Fibroblast of skin of abdomen (primary cell): ENCODE measurements around the gene POLD4.

Experiments used
- DNase-seq: peaks from one replicate; pipeline ENCODE4 v3.0.0-alpha.2; 2013

POLD4 gene

DNA sequence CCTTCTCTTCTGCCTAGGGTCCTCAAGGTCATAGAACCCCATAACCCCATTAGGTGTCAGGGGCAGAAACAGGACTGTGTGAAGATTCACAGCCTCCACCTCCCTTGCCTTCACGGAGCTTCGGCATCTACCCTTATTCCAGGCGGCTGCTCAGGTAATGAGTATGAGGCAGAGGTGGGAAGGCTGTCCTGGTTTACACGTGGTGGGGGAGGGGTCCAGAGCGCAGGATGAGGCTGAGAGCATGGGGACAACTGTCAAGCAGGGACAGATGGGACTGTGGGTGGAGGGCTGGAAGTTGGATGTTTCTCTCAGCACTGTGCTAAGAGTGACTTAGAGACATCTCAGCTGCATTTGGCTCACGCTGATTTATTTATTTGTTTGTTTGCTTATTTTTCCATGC is 34.2 kb upstream of the POLD4 start:
- DNase-seq = no peak

DNA sequence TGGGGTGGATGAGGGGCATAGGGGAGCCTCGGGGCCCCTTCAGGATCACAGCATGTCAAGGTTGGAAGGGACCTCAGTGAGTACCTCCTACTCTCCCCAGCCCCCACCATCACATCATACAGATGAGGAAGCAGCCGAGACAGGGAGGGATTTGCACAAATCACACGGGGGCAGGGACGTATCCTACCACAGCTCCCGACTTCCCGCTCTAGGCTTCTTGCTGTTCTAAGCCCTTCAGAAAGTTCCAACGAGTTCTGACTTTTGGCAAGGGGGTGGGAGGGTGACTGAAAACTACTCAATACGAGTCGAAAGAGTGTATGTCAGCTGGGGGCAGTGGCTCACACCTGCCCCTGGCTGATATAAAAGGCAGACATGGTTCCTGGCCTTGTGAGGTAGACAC is 33.7 kb upstream of the POLD4 start:
- DNase-seq = no peak

DNA sequence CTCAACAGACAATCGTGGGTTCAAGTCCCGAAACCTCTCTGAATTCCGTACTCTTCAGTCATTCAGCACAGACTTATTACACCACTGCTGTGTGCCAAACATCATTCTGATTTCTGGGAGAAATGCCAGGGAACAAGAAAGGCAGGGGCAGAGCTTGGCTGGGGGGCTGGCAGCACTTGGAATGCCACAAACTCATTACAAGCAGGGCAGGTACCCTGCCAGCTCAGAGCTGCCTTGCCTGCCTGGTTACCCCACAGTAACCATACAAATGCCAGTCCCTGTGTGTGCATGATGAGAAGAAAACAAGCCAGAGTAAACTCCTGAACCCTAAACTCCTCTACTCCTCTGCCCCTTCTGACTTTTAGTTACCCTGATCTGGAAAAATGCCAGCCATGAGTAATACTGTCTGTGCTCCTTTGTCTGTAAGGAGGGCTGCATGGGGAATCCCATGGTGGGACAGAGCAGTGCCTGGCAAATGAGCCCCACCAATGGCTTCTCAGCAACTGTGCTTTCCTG is 31.6 kb upstream of the POLD4 start:
- peak; percentile 52 for DNase-seq

DNA sequence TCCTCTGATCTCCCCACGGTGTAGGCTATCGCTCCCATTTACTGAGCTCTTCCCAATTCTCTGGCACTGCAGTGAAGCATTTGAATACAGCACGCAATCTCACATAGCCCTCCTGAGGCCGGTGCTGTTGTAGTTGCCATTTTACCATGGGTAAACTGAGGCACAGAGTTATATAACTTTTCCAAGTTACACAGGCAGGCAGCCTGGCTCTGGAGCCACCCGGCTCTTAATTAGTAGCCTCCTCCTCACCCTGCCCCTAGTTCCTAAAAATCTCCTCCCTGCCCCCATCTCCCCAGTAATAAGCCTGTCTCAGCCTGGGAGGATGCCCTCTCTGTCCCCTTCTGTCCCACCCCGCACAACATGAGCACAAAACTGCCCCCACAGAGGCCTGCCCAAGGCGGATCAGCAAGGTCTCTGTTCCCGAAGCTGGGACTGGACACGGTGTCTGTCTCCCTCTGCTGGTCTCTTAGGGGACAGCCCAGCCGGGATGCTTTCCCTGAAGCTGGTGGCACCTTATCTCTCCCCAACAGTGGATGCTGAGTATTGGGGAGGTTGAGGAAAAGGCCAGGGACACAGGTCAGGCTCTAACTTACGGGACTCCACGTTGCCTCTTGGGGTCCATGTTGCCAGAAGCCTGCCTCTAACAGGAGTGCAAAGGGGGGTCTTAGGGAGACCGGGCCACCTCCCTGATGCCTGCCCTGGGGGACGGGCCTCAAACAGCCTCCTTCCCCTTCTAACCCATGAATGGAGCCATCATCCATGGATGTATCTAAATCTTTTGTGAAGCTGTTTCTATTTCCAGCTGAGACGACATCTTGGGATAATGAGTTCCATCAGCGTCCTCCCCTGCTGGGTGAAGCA is 29.2 kb upstream of the POLD4 start:
- DNase-seq = peak; percentile 73

DNA sequence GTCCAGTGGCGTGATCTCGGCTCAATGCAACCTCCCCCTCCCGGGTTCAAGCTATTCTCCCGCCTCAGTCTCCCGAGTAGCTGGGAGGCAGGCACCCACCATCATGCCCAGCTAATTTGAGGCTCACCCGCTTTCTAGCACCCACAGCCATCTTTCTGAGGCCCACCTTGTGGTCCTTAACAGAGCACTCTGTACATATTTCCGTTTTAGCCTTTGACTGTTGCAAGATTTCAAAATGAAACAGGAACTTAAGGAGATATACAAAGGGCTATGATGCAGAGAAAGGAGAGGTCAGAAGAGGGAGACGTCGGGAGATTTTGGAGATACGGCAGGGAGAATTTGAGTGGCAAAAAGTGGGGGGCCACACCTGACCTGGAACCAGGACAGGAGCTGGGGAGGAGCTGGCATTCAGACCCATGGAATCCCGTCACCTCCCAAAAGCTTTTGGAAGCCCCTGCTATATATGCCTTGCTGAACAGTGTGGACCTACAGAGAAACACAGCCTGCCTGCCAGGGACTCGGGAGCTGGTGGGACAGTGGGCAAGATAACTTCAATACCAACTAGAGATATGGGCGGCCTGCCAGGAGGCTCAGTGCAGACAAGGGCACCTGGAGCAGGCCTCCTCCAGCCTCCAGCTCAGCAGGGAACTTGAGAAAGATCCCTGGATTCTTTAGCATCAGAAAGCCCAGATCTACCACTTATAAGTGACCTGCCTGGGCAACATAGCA is 28.1 kb upstream of the POLD4 start:
- no peak for DNase-seq

DNA sequence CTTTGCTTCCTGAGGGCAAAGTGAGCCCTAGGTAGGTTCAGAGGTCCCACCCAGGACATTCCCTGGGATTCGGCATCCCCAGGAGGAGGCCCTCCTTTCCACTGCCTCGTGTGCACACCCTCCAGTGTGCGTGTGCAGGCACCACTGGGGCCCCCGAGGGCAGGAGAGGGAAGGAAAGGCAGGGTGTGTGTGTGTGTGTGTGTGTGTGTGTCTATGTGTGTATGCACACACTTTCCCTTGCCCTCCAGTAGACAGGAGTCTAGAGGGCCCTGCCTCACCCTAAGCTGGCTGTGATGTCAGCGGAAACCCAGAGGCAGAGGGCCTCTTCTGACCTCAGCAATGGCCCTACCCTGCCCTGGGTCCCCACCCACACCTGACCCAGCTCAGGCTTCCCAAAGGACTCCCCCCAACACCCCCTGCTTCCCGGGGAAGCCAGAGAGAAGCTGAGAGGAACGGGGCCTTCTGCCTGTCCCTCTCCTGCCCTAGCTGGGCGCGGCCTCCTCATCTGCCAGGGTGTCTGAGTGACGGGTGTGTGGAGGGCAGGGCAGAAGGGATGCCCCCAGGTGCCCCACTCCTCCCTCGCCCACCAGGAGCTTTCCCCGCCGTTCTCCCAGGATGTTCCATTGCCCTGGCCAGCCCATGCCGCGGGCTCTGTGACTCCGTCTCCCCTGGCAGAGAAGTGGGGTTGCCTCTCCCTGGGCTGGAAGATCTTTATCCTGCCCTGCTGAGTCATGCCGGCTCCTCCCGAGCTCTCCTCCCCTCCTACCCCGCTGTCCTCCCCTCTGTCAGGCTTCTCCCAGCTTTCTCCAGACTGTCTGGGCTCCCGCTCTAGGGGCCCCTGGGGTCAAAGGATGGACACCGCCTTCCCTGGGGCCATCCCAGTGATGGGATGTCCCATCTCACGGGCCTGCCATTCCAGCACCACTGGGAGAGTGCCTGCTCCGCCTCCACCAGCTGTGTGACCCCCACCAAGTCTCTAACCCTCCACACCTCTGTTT is 26.0 kb upstream of the POLD4 start:
- DNase-seq = peak; percentile 49

DNA sequence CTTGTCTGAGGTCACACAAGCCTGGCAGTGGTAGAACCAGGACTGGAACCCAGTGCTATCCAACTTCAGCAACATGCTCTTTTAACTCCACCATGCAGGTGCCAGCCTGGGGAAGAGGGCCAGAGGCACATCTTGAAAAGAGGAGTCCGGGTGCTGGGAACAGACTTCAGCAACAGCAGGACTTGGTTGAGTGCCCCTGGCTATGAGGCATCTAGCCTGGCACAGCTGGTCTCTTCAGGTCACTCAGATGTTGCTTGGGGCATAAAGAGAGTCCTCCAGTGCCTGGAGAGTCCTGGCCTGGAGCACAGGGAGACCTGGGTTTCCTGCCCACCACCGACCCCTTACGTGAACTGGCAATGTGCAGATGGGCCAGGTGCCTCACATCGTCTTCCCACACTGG is 25.2 kb upstream of the POLD4 start:
- DNase-seq = no peak

DNA sequence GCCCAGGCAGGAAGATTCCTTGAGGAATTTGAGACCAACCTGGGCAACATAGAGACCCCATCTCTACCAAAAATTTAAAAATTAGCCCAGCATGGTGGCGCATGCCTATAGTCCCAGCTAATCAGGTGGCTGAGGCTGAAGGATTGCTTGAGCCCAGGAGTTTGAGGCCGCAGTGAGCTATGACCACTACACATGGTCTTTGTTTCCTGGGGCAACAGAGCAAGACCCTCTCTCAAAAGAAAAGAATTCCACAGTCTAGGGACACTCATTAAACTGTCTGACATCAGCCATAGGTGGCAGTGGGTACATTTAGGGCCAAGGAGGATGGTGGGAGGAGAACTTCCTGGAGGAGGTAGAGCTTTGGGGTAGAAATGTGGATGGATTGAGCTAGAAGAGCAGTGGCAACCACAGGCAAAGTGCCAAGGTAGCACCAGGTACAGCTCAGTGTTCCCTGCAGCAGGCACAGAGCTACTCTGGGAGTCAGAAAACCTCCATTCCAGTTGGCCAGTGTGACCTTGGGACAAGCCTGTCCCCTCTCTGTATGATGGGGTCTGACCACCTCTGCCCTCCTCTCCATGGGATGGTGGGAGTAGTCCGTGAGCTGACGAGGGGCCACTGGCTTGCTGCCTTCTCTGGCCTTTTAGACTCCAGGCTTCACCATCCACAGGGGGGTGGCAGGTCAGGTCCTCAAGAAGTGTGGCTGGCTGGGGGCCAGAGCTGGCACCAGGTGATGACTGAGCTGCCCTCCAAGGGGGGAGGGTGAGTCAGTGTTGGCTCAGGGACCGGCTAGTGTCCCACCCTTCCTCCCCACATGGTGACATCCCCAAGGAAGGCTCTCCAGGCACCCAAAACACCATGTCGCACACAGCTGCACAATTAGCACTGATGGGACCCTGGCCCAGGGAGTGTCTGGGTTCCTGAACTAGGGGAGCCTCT is 23.8 kb upstream of the POLD4 start:
- DNase-seq = no peak

DNA sequence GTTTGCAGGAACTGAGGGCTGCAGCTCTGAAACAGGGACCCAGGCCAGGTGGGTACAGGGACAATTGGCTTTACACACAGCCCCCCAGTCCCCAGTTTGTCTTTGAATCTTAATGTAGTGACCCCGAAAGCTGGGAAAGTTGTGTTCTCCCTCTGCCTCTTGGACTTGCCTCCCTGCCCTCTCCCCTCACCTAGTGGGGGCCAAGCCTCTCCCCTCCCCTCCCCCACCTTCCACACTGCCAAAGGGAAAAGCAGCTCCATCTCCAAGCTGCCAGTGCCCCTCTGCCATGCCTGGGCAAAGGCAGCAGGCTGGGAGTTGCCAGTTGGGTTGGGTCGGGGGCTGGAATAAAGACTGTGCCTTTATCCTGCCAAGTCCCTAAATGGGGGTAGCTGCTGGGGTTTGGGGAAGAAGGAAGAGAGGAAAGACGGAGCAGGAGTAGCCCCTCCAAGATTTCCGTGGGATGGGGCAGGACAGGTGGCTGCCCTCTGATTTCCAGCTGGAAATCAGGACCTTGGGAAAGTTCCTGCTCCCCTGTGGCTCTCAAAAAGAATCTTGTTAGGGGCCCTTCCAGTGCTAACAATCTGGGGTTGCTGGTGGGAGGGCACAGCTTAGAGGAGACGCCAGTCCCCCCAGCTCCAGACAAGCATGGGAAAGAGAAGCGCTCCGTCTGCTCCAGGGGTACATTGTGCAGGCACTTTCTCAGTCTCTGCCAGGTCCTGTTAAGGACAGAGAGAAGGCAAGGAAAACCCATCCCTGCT is 22.9 kb upstream of the POLD4 start:
- DNase-seq = no peak

DNA sequence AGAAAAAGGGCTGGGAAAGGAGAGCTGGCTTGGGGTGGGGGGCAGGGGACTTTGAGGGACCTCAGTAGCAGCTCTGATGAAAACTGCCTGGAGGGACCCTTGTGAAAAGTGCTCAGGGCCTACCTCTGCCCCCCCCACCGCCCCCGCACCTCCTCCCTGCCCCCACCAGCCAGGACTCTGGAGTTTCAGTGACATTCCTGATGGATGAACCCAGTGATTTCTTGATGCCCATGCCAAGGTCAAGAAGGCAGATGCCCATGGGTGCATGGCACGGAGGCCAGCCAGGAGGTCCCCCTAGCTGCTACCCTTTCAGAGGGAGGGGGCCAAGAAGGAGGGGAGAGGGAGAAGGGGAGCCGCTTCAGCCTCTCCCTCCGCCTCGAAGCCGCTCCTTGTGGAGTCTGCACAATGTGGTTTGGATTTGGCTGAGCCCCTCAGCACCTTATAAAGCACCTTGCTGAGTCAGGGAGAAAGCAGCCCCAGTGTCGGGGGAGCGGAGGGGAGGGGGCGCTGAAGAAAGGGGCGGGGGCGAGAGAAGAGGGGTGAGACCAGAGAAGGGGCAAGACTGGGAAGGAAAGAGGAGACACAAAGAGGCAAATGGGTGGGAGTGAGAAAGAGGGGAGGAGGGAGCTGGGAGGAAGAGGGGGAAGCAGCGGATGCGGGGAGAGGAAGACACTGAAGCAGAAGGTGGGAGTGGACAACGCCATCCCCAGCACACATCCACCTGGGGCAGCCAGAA is 22.1 kb upstream of the POLD4 start:
- no peak for DNase-seq

DNA sequence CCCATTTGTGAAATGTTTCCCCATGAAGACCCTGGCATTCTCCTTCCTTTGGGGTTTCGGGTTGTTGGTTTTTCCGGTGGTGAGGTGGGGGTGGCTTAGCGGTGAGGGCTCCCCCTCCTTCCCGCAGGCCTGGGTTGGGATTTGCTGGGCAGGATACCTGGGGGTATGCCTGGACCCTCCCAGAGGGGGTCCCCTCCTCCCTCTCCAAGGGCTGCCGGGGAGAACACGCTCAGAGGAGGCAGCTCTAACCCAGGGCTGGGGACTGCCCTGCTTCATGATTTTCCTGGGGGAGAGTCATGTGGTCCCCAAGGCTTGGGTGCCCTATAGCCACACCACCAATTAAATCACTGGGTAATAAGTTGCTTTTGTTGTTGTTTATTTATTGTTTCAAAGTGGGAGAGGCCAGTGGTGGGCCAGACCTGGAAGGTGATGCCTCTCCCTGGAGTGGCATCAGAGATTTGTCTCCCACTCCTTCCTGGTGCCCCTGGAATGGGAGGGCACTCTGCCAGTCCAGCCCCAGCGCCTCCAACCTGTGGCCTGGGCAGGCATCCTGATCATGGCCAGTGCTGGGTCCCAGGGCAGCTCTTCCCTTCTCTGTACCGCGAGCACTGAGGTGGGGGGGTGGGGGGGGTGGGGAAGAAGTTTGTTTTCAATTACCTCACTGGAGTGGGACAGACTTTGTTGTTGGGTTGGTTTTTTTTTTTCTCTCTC is 21.4 kb upstream of the POLD4 start:
- DNase-seq = peak; percentile 53

DNA sequence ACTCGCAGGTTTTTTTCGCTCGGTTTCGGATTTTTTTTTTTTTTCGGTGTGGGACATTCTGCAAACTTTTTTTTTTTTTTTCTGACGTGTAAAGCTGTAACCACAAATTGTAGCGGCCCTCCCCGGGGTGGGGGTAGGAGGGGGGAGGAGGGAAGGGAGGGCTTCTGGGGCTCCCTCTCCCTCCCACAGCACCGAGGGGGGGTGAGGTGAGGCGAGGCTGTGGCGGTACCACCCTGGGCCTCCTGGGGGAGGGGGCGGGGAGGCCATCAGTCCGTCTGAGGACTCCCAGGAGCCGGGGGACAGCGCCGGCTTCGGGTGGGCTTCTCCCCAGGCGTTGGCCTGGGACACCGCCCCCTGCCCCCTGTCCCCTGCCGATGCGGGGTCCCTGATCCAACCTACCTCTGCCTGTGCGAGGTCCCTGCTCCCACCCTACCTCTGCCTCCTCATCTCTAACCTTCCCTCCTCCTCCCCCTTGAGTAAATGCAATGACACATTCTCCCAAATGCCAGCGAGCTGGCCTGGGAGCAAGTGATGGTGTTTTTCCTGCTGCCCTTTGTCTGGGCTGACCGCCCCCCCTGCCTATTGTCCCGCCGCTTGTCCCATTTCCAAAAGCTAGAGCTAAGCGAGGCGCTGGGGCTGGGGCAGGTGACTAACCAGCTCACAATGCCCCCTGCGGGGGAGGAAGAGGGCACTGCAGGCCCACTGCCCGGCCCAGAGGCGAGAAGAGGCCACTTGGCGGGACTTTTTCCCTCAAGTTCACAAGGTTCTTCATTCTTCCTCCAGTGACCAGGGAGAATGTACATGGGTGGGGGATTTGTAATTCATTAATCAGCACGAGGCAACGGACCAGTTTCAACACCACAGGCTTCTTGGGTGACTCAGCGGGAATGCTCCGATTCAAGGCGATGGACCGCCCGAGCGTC is 20.6 kb upstream of the POLD4 start:
- DNase-seq = peak; percentile 96

DNA sequence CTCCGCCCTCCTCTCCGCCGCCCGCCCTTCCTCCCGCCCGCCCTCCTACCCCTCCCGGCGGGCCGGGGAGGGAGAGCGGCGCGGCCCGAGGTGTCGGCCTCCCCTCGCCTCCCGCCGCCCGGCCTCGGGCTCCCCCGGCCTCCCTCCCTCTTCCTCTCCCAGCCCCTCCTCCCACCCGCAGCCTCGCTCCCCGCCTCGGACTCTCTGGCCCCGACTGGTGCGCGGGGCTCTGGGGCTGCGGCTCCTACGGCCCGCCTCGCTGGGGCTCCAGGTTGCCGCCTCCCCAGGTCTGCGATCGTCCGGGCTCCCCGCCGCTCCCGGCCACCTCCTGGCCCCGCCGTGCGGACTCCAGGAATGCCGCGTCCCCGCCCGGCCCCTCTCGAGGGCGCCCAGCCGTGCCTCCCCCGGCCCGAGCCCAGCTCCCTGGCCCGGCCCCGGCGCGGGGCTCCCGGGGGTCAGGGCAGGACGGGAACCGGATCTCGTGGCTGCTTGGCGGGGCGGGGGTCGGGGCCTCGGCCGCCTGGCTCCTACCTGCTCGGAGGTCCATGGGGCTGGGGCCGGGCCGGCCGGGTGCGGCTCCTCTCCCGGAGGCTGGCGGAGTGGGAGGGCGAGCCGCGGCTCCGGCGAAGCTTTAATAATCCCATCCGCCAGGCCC is 19.8 kb upstream of the POLD4 start, which contains the start of gene CLCF1:
Gene CLCF1, minus strand, starts transcription at position 606 of the 655 bp plus-strand sequence. Its CDS starts 59 bp downstream, at position 547.
- DNase-seq = peak; percentile 77

DNA sequence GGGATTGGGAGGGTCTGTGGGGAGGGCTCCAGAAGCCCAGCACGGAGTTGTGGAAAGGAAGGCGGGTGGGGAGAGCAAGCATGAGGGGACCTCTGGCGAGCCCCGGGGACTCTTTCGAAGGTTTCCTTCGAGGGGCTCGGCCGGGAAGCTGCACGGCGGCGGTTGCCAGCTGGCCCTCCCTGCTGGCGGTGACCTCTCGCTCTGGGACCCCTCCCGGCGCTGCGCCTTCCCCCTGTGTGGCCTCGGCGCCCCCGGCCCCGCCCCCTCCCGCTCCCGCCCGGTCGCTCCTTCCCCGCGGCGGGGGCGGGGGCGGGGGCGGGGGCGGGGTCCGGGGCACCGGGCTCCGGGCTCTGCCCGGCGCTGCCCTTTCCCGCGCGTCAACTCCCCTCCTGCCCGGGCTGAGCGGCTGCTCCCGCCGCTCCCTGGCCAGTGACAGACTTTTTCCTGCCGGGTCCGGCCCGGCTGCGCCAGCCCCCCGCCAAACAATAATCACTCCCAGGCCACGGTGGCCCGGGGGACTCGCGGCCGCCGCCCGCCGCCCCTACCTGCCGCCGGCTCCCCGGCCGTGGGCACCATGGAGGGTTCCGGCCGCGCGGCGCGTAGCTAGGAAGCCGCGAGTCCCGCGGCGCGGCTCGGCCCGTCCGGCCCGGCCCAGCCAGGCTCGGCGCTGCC is 19.1 kb upstream of the POLD4 start:
- no peak for DNase-seq

DNA sequence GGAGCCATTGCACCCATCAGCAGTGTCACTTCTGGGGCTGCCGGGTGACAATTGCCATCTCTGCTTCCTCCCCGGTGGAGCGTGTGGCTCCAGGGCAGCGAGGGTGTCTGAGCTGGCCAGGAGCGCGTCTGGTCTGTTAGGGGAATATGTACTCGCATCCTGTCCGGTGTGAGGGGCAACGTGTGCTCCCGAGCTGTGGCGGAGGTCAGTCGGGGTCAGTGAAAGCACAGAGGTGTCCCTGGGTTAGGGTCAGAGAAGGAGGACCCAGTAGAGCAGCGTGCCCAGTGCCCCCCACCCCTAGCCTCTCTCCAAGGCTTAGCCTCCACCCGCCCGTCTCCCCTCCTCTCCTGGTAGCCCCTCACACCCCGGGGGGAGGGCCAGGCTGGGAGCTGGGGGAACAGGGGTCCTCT is 18.6 kb upstream of the POLD4 start:
- no peak for DNase-seq

DNA sequence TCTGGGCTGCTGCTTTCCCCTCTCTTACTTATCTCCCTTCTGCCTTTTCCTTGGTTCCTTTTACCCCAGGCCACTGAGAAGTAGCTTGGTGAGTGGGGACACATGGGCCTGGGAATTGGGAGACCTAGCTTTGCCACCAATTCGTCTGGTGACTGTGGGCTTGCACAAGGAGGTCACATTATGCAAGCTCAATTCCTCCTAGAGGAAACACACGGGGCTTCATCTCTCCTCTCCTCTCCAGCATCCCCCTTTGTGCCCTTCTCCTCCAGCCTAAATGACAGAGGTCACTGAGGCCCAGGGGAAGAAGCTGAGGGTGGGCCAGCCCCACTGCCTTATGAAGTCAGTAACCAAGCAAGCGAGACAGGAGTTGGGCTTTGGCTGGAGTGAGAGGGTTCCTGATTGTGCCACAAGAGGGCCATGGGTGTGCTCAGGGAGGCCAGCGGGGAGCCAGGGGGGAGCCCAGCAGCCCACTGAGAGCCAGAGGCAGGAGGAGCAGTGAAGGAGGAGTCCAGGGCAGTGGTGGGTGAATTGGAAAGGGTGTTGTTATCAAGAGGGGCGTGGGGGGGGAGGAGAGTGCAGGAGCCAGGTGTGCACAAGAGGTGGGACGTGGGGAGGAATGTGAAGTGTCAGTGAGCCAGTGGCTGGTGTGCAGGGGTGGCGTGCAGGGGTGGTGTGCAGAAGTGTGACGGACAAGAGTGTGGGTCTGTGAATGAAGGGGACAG is 18.0 kb upstream of the POLD4 start:
- peak; percentile 56 for DNase-seq
